HEK293 (cell line): Measurements from ENCODE around the gene EHD2.

Source experiments
- GFI1B ChIP-seq: fragments of 450-650 bp; formaldehyde crosslinking; IDR thresholded peaks from 2 replicates; pipeline ENCODE4 v1.5.1; 2016; ENCODE audit warnings: missing biosample characterization, missing genetic modification characterization
- KLF16 ChIP-seq: fragments of 450-650 bp; formaldehyde crosslinking; IDR thresholded peaks from 2 replicates; pipeline ENCODE4 v1.5.1; 2017; ENCODE audit warnings: missing biosample characterization, missing genetic modification characterization
- SETDB1 ChIP-seq: IDR thresholded peaks from one replicate; pipeline ENCODE4 v1.6.1; 2017; ENCODE audit warnings: mild to moderate bottlenecking, low read length, moderate library complexity, mixed read lengths; ENCODE audit not compliant: insufficient read length
- SP3 ChIP-seq: fragments of 450-650 bp; formaldehyde crosslinking; IDR thresholded peaks from 2 replicates; pipeline ENCODE4 v1.5.1; 2016; ENCODE audit warnings: missing biosample characterization, missing genetic modification characterization
- ZBTB11 ChIP-seq: fragments of 450-650 bp; formaldehyde crosslinking; conservative IDR thresholded peaks from 2 replicates; pipeline ENCODE4 v1.5.1; 2016; ENCODE audit warnings: low read depth, missing biosample characterization, missing genetic modification characterization
- ZFP37 ChIP-seq: fragments of 450-650 bp; formaldehyde crosslinking; IDR thresholded peaks from 2 replicates; pipeline ENCODE4 v1.5.1; 2016; ENCODE audit warnings: missing biosample characterization, missing genetic modification characterization
- ZFP69B ChIP-seq: fragments of 450-650 bp; formaldehyde crosslinking; IDR thresholded peaks from 2 replicates; pipeline ENCODE4 v1.5.1; 2016; ENCODE audit warnings: missing biosample characterization, missing genetic modification characterization
- ZNF184 ChIP-seq: fragments of 450-650 bp; IDR thresholded peaks from 2 replicates; pipeline ENCODE4 v1.5.1; 2018; ENCODE audit warnings: missing biosample characterization, mild to moderate bottlenecking, missing genetic modification characterization
- ZNF2 ChIP-seq: fragments of 450-650 bp; formaldehyde crosslinking; IDR thresholded peaks from 2 replicates; pipeline ENCODE4 v1.5.1; 2016; ENCODE audit warnings: missing biosample characterization, missing genetic modification characterization
- ZNF221 ChIP-seq: fragments of 450-650 bp; formaldehyde crosslinking; IDR thresholded peaks from 2 replicates; pipeline ENCODE4 v1.5.1; 2017; ENCODE audit warnings: missing biosample characterization, missing genetic modification characterization, borderline replicate concordance
- ZNF248 ChIP-seq: fragments of 450-650 bp; formaldehyde crosslinking; IDR thresholded peaks from 2 replicates; pipeline ENCODE4 v1.5.1; 2017; ENCODE audit warnings: missing biosample characterization, missing genetic modification characterization
- ZNF366 ChIP-seq: fragments of 450-650 bp; formaldehyde crosslinking; conservative IDR thresholded peaks from 2 replicates; pipeline ENCODE4 v1.5.1; 2016; ENCODE audit warnings: missing biosample characterization, missing genetic modification characterization
- ZNF518A ChIP-seq: fragments of 450-650 bp; formaldehyde crosslinking; conservative IDR thresholded peaks from 2 replicates; pipeline ENCODE4 v1.5.1; 2016; ENCODE audit warnings: low read depth, missing biosample characterization, missing genetic modification characterization
- ZNF560 ChIP-seq: fragments of 450-650 bp; formaldehyde crosslinking; IDR thresholded peaks from 2 replicates; pipeline ENCODE4 v1.5.1; 2017; ENCODE audit warnings: missing biosample characterization, missing genetic modification characterization, borderline replicate concordance
- ZNF561 ChIP-seq: fragments of 450-650 bp; IDR thresholded peaks from 2 replicates; pipeline ENCODE4 v1.5.1; 2018; ENCODE audit warnings: missing biosample characterization, missing genetic modification characterization, borderline replicate concordance
- ZNF623 ChIP-seq: fragments of 450-650 bp; formaldehyde crosslinking; IDR thresholded peaks from 2 replicates; pipeline ENCODE4 v1.5.1; 2016; ENCODE audit warnings: missing biosample characterization, missing genetic modification characterization
- ZNF629 ChIP-seq: fragments of 450-650 bp; formaldehyde crosslinking; IDR thresholded peaks from 2 replicates; pipeline ENCODE4 v1.5.1; 2017; ENCODE audit warnings: missing biosample characterization, missing genetic modification characterization
- ZNF692 ChIP-seq: fragments of 450-650 bp; formaldehyde crosslinking; IDR thresholded peaks from 2 replicates; pipeline ENCODE4 v1.5.1; 2016; ENCODE audit warnings: missing biosample characterization, missing genetic modification characterization
- ZNF704 ChIP-seq: fragments of 450-650 bp; formaldehyde crosslinking; IDR thresholded peaks from 2 replicates; pipeline ENCODE4 v1.5.1; 2016; ENCODE audit warnings: missing biosample characterization, missing genetic modification characterization
- ZSCAN30 ChIP-seq: fragments of 450-650 bp; IDR thresholded peaks from 2 replicates; pipeline ENCODE4 v1.5.1; 2018; ENCODE audit warnings: missing biosample characterization, mild to moderate bottlenecking, missing genetic modification characterization, moderate library complexity
- TF ChIP-seq, protein P1 (sequence below): fragments of 450-650 bp; formaldehyde crosslinking; IDR thresholded peaks from 2 replicates; pipeline ENCODE4 v1.5.1; 2016; ENCODE audit warnings: missing biosample characterization, missing genetic modification characterization
- TF ChIP-seq, protein P2 (sequence below): fragments of 450-650 bp; formaldehyde crosslinking; IDR thresholded peaks from 2 replicates; pipeline ENCODE4 v1.5.1; 2017; ENCODE audit warnings: missing biosample characterization, missing genetic modification characterization
- TF ChIP-seq, protein P3 (sequence below): fragments of 450-650 bp; formaldehyde crosslinking; IDR thresholded peaks from 2 replicates; pipeline ENCODE4 v1.5.1; 2017; ENCODE audit warnings: missing biosample characterization, mild to moderate bottlenecking, missing genetic modification characterization, moderate library complexity

The EHD2 gene

DNA sequence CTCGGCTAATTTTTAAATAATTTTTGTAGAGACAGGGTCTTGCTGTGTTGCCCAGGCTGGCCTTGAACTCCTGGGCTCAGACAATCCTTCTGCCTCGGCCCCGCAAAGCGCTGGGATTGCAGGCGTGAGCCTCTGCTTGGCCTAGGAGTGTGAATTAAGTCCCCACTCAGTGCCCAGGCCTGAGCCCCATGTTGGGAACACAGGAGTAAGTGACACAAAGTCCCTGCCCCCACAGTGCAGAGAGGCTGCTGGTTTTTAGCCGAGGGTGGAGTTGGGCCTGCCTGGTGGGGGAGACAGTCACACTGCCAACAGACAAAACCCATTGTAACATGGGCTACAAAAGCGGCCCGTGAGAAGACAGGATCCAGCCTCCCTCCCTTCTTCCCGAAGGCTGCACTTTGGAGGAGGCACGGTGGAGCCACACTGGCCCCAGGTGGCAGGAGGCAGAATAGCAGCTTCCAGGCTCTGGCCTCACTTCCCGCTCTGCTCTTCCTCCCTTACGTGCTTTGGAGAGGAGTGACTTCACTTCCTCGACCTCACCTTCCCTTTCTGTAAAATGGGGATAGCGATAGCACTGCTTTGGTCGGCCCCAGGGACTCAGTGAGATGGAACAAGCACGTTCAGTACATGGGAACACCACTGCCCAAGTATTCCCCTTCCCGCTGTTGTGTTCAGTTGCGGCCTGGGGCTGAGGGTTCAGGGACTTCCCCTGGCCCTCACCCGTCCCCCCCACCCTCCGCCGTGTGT is 15.2 kb upstream of the EHD2 start (continued):
- TF ChIP-seq, protein P1, sequence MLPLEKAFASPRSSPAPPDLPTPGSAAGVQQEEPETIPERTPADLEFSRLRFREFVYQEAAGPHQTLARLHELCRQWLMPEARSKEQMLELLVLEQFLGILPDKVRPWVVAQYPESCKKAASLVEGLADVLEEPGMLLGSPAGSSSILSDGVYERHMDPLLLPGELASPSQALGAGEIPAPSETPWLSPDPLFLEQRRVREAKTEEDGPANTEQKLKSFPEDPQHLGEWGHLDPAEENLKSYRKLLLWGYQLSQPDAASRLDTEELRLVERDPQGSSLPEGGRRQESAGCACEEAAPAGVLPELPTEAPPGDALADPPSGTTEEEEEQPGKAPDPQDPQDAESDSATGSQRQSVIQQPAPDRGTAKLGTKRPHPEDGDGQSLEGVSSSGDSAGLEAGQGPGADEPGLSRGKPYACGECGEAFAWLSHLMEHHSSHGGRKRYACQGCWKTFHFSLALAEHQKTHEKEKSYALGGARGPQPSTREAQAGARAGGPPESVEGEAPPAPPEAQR (tag by site-specific recombination): no peak
- TF ChIP-seq ZSCAN30 (peak; percentile 82), ZNF221 (no peak), ZFP37 (tag by site-specific recombination) (0 out of 2 replicates have a peak, but pooled peaks have one; percentile 29), KLF16 (0 out of 2 replicates have a peak, but pooled peaks have one; percentile 31), ZNF248 (tag by site-specific recombination) (no peak), SETDB1 (no peak), SP3 (tag by site-specific recombination) (no peak; the same call in 1 of the 2 replicates), ZNF518A (tag by site-specific recombination) (no peak), ZNF561 (tag by site-specific recombination) (peak; percentile 43; the same call in 1 of the 2 replicates), ZNF623 (tag by site-specific recombination) (peak; percentile 27; the same call in 1 of the 2 replicates), ZNF366 (tag by site-specific recombination) (peak; percentile 97), ZFP69B (tag by site-specific recombination) (0 out of 2 replicates have a peak, but pooled peaks have one; percentile 49), ZNF184 (no peak), GFI1B (no peak), ZNF692 (tag by site-specific recombination) (peak; percentile 61; the same call in 1 of the 2 replicates), ZBTB11 (tag by site-specific recombination) (no peak), ZNF2 (tag by site-specific recombination) (peak; percentile 74; the same call in 1 of the 2 replicates), ZNF560 (tag by site-specific recombination) (no peak), ZNF704 (tag by site-specific recombination) (no peak), ZNF629 (tag by site-specific recombination) (peak; percentile 69)
- TF ChIP-seq, protein P2, sequence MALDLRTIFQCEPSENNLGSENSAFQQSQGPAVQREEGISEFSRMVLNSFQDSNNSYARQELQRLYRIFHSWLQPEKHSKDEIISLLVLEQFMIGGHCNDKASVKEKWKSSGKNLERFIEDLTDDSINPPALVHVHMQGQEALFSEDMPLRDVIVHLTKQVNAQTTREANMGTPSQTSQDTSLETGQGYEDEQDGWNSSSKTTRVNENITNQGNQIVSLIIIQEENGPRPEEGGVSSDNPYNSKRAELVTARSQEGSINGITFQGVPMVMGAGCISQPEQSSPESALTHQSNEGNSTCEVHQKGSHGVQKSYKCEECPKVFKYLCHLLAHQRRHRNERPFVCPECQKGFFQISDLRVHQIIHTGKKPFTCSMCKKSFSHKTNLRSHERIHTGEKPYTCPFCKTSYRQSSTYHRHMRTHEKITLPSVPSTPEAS (tag by site-specific recombination): 0 out of 2 replicates have a peak, but pooled peaks have one; percentile 30
- TF ChIP-seq, protein P3, sequence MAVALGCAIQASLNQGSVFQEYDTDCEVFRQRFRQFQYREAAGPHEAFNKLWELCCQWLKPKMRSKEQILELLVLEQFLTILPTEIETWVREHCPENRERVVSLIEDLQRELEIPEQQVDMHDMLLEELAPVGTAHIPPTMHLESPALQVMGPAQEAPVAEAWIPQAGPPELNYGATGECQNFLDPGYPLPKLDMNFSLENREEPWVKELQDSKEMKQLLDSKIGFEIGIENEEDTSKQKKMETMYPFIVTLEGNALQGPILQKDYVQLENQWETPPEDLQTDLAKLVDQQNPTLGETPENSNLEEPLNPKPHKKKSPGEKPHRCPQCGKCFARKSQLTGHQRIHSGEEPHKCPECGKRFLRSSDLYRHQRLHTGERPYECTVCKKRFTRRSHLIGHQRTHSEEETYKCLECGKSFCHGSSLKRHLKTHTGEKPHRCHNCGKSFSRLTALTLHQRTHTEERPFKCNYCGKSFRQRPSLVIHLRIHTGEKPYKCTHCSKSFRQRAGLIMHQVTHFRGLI (tag by site-specific recombination): peak; percentile 85
